Measurements from ENCODE around the gene PACC1.

Gene PACC1

DNA sequence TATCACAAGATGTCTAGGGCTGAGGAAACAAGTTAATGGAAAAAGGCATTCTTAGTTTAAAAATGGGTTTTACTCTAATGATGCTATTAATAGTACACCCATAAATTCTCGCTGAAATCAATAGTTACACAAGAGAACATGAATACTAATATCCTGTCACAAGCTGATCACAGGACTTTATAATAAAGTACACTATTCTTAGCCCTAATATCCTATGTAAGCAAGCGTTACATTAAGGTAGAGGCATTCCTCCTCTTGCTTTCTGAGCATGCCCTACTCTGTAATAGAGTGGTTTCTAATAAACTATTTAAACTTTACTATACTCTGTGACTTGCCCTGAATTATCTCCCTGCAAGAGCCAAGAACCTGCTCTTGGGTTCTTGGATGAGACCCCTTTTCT, 6.5 kb upstream of the PACC1 start:
- POLR2A ChIA-PET, result no interaction called here
- Histone ChIP-seq H3K27ac (ENCODE audit: extremely low read depth, low read depth, low read length) (no peak overlapping the region), H3K36me3 (ENCODE audit: control insufficient read depth in 2 of 2, insufficient read depth in 1 of 2, low read length in 2 of 2) (no peaks in the 10 kb centered on the region), H3K4me3 (ENCODE audit: low read depth, low read length) (no peak overlapping the region), H3K4me1 (ENCODE audit: control insufficient read depth, insufficient read depth, low read length) (no peaks in the 10 kb centered on the region), H3K9me3 (ENCODE audit: control insufficient read depth, insufficient read depth, low read depth, low read length) (no peaks in the 10 kb centered on the region)
- CTCF ChIA-PET, result interaction anchor here (0.6 kb wide), 1 partner anchor 20 kb away, joined by 3 read pairs; no protein-coding TSS in a partner anchor
- TF ChIP-seq ZNF169 (tag by site-specific recombination; IDR thresholded peaks at IDR 0.05) (no peak), ZNF544 (tag by site-specific recombination; IDR thresholded peaks at IDR 0.05) (no peak), ZNF23 (tag by site-specific recombination; IDR thresholded peaks at IDR 0.05; ENCODE audit: borderline replicate concordance) (no peak), ZEB2 (tag by site-specific recombination; IDR thresholded peaks at IDR 0.05) (no peak), ZNF785 (tag by site-specific recombination; IDR thresholded peaks at IDR 0.05) (no peak)
- TF ChIP-seq, protein P1, sequence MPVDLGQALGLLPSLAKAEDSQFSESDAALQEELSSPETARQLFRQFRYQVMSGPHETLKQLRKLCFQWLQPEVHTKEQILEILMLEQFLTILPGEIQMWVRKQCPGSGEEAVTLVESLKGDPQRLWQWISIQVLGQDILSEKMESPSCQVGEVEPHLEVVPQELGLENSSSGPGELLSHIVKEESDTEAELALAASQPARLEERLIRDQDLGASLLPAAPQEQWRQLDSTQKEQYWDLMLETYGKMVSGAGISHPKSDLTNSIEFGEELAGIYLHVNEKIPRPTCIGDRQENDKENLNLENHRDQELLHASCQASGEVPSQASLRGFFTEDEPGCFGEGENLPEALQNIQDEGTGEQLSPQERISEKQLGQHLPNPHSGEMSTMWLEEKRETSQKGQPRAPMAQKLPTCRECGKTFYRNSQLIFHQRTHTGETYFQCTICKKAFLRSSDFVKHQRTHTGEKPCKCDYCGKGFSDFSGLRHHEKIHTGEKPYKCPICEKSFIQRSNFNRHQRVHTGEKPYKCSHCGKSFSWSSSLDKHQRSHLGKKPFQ (tag by site-specific recombination; IDR thresholded peaks at IDR 0.05), result no peak
- TF ChIP-seq, protein P2, sequence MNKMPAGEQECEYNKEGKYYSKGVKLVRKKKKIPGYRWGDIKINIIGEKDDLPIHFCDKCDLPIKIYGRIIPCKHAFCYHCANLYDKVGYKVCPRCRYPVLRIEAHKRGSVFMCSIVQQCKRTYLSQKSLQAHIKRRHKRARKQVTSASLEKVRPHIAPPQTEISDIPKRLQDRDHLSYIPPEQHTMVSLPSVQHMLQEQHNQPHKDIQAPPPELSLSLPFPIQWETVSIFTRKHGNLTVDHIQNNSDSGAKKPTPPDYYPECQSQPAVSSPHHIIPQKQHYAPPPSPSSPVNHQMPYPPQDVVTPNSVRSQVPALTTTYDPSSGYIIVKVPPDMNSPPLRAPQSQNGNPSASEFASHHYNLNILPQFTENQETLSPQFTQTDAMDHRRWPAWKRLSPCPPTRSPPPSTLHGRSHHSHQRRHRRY (tag by site-specific recombination; IDR thresholded peaks at IDR 0.05), result no peak

DNA sequence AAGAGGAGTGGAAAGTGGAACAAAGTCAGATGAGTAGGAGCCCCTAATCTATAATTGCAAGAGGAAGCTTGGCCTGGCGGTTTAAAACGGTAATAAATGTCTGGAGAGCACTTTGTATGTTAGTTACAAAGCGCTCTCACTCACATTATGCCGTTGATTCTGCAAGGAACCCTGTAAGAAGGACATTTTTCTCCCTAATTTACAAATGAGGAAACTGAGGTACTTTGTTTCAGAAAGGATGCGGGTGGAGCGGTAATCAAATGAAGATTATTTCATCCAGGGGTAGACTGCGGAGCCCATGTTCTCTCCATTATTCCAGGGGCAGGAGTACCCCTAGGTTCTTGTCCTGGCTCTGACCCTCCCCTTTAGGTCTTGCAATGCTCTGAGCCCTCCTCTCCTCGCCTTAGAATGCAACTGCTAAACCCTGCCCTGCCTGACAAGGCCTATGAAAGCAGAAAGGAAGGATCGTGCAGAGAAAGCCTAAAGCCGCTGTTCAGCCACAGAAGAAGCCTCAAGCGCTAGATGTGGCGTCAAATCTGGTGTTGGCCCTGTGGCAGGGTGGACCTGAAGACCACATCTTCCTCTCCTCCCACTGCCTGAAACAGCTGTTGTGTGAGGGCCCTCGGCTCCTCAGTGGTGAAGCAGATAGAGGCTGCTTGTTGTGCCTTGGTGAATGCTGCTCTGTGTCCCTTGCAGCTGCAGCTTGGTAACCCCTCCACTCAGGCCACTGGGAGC, 588 bp upstream of the PACC1 start:
- ChIA-PET POLR2A (interaction anchor here (0.7 to 1.7 kb wide), 4 partner anchors 15 to 1433 kb away, joined by 3 to 7 read pairs (median 4); partner anchors contain the start of genes ATF3 and NEK2), CTCF (interaction anchor here (0.6 to 1.4 kb wide), 4 partner anchors 9 to 945 kb away, joined by 3 read pairs; no protein-coding TSS in a partner anchor)
- no peak overlapping the region; the same call in 1 of the 2 replicates for H3K27ac ChIP-seq (ENCODE audit: extremely low read depth, low read depth, low read length)
- H3K4me1 ChIP-seq (ENCODE audit: control insufficient read depth, insufficient read depth, low read length), result no peaks in the 10 kb centered on the region
- peaks cover 0 to 16% of the 10 kb centered on the region in 2 experiments for H3K36me3 ChIP-seq (ENCODE audit: control insufficient read depth in 2 of 2, insufficient read depth in 1 of 2, low read length in 2 of 2)
- H3K4me3 ChIP-seq (ENCODE audit: low read depth, low read length), result no peak overlapping the region
- TF ChIP-seq ZNF16 (tag by site-specific recombination; IDR thresholded peaks at IDR 0.05; ENCODE audit: low read depth), result no peak
- TF ChIP-seq ZNF140 (tag by site-specific recombination; IDR thresholded peaks at IDR 0.05), result no peak
- TF ChIP-seq ZXDB (tag by site-specific recombination; IDR thresholded peaks at IDR 0.05), result 0 out of 2 replicates have a peak, but pooled peaks have one; percentile 6
- no peak for TF ChIP-seq EGR2 (tag by site-specific recombination; IDR thresholded peaks at IDR 0.05; ENCODE audit: low read depth)
- TF ChIP-seq, protein P3, sequence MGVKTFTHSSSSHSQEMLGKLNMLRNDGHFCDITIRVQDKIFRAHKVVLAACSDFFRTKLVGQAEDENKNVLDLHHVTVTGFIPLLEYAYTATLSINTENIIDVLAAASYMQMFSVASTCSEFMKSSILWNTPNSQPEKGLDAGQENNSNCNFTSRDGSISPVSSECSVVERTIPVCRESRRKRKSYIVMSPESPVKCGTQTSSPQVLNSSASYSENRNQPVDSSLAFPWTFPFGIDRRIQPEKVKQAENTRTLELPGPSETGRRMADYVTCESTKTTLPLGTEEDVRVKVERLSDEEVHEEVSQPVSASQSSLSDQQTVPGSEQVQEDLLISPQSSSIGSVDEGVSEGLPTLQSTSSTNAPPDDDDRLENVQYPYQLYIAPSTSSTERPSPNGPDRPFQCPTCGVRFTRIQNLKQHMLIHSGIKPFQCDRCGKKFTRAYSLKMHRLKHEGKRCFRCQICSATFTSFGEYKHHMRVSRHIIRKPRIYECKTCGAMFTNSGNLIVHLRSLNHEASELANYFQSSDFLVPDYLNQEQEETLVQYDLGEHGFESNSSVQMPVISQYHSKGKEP (tag by site-specific recombination; IDR thresholded peaks at IDR 0.05), result no peak
- TF ChIP-seq, protein P4, sequence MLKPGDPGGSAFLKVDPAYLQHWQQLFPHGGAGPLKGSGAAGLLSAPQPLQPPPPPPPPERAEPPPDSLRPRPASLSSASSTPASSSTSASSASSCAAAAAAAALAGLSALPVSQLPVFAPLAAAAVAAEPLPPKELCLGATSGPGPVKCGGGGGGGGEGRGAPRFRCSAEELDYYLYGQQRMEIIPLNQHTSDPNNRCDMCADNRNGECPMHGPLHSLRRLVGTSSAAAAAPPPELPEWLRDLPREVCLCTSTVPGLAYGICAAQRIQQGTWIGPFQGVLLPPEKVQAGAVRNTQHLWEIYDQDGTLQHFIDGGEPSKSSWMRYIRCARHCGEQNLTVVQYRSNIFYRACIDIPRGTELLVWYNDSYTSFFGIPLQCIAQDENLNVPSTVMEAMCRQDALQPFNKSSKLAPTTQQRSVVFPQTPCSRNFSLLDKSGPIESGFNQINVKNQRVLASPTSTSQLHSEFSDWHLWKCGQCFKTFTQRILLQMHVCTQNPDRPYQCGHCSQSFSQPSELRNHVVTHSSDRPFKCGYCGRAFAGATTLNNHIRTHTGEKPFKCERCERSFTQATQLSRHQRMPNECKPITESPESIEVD (tag by site-specific recombination; IDR thresholded peaks at IDR 0.05), result no peak
- no peak for TF ChIP-seq ZNF843 (tag by site-specific recombination; IDR thresholded peaks at IDR 0.05)
- TF ChIP-seq ZIC2 (tag by site-specific recombination; IDR thresholded peaks at IDR 0.05), result no peak
- TF ChIP-seq SP3 (tag by site-specific recombination; IDR thresholded peaks at IDR 0.05), result peak; percentile 1; the same call in 1 of the 2 replicates
- TF ChIP-seq ZNF311 (tag by site-specific recombination; IDR thresholded peaks at IDR 0.05; ENCODE audit: borderline replicate concordance), result no peak
- no peak; the same call in 1 of the 2 replicates for TF ChIP-seq ZNF561 (tag by site-specific recombination; IDR thresholded peaks at IDR 0.05; ENCODE audit: borderline replicate concordance)
- TF ChIP-seq HOXA7 (CRISPR knock-in tag; IDR thresholded peaks at IDR 0.05; ENCODE audit: borderline replicate concordance), result no peak
- no peaks in the 10 kb centered on the region for H3K9me3 ChIP-seq (ENCODE audit: control insufficient read depth, insufficient read depth, low read depth, low read length)

Data from HEK293 (cell line).